ENCODE data around the gene TMEM238. TPM values are rescaled to one million over a fixed set of nuclear protein-coding genes. Genes with fewer than 3 reads are reported as not detected.

Gene TMEM238
- total RNA-seq, 1 experiment from 2014 or later: 3.5 TPM

- Histone ChIP-seq H3K27me3 (peaks cover 56% of the 10 kb centered on the region), H3K9me3 (no peaks in the 10 kb centered on the region), H3K36me3 (no peaks in the 10 kb centered on the region; the same call in 1 of the 2 replicates), H3K4me3 (peak overlapping the region; percentile 36)
- no peak for DNase-seq
Measured at GRCh38 chr19:55353356-55353802, 30.7 kb downstream of the TMEM238 start.

DNA sequence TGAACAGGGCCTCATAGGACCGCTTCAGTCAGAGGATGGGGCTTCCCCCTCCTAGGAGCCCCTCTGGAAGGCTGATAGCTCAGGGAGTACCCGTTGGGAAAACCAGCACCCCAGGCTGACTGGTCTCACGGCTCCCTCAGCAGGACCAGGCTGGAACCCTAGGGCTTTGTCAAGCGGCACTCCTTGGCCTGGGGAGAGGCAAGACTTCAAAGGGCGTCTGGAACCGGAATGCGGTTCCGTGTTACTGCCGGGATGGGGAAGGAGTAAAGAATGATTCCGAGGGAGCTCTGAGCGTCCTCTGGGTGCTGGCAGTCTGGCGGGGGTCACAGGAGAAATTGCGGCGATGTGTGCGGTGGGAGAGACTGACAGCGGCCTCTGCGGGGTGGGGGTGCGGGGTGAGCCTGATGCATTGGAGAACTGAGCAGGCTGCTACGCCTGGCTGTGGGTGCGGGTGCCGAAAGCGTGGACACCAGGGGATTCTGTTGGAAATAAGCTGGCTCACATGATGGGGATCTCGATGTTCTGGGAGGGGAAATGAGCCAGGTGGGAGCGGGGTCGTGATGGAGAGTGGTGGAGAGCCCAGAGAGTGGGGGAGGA lies 31.4 kb downstream of the TMEM238 start:
- Histone ChIP-seq H3K36me3 (no peaks in the 10 kb centered on the region; the same call in 1 of the 2 replicates), H3K4me3 (no peak overlapping the region), H3K27me3 (peaks cover 55% of the 10 kb centered on the region), H3K9me3 (no peaks in the 10 kb centered on the region)
- no peak for DNase-seq

DNA sequence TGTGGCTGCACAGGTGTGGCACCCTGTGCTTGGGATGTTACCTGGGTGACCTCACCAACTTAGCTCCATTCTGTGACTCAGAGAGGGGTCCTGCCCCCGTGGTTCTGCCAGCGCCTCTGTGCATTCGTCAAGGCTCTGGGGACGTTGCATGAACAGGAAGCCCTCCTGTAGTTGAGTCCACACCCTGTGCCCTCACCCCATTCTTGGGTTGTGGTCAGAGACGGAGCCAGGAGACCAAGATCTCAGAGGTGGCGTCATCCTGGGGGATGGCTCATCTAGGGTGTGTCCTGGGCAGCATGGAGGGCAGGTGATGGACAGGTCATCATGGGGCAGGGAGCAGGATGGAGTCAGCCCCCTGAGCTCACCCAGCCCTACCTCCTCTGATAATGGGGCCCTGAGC lies 32.1 kb downstream of the TMEM238 start:
- no peaks in the 10 kb centered on the region for H3K9me3 ChIP-seq
- DNase-seq: no peak
- peaks cover 49% of the 10 kb centered on the region for H3K27me3 ChIP-seq
- H3K4me3 ChIP-seq: no peak overlapping the region
- H3K36me3 ChIP-seq: no peaks in the 10 kb centered on the region; the same call in 1 of the 2 replicates

DNA sequence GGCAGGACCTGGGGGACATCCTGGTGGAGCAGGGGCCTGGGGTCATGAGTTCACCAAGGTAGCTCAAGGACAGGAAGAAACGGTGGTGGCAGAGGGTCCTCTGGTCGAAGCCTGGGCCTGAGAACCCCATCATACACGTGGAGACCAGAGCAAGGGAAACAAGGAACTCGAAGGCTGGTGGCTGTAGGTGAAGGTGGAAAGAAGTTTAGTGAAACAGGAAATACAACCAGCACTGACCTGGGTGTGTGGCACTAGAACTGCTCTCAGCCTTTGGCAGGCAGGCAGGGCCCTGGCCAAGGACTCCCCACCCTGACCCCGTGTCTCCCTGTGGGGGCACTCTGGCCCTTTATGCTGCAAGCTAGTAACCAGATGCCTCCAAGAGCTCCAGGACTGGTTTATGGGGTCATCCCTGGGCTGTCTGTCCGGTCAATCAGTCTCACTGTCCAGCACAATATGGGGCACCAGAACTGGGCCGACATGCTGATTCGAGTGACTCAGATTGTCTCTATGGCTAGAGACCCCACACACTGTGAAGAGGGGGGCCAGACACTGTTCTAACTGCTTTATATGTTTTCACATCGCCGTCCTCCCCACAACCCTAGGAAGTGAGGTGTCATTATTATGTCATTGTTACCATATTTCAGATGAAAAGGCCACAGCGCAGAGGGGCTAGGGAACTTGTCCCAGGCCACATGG lies 33.3 kb downstream of the TMEM238 start:
- no peaks in the 10 kb centered on the region for H3K9me3 ChIP-seq
- DNase-seq: no peak
- H3K4me3 ChIP-seq: no peak overlapping the region
- H3K27me3 ChIP-seq: peaks cover 38% of the 10 kb centered on the region
- peaks cover 4% of the 10 kb centered on the region; the same call in 1 of the 2 replicates for H3K36me3 ChIP-seq

DNA sequence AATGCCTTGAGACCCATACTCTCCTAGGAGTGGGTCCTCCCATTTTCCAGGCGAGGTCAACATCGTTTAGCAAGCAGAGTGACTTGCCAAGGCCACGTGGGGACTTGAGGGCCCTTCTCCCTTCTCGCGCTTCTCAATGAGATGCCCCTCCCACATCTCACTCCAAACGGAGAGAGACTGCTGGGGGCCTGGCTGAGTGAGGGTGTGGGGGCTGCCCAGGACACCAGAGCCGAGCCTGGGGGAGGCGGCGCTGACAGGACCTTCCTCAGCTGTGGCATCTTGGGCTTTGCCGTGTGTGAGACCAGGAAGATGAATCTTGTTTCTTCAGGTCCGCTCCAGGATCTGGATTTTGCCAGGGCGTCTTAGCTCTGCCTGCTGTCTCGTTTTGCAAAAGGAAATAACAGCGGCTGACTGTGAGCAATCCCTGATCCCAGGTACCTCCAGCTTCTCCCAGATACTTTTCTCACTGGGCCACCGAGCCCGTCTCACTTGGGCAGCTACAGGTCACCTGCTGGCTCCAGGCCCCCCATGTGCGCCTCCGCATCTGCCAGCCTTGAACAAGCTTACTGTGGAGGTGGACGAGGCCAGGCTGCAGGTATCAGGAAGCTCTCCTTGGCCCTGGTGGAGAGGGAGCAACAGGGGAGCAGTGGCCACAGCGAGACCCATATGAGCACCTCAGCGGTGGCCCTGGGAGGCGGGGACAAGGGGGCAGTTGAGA lies 35.6 kb downstream of the TMEM238 start:
- no peak overlapping the region for H3K4me3 ChIP-seq
- peaks cover 19% of the 10 kb centered on the region for H3K27me3 ChIP-seq
- DNase-seq: no peak
- H3K36me3 ChIP-seq: peaks cover 4% of the 10 kb centered on the region; the same call in 1 of the 2 replicates
- H3K9me3 ChIP-seq: no peaks in the 10 kb centered on the region

DNA sequence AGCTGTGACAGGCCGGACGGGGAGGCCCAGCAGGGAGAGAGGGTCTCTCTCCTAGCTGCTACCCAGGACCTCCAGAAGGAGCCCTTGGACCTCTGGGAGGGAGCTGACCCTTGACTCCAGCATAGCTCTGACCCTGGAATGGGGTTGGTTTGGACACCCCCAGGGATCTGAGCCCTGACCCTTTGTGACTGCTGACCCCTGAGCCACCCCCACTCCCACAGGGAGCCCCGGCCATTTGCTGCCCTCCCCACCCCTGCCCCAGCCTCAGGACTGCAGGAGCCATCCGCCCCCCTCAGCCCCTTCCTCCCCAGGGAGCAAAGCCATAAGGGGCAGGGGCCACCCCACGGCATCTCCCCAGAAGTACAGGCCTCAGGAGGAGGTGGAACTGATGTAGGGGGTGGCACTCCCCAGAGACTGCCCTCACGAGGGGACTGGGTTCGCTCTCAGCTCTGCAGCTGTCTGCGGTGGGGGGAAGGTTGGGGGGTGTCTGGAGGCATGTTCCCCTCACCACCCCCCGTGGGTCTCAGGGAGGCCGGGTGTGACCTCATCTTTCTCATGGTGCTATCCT lies 36.6 kb downstream of the TMEM238 start:
- peaks cover 9% of the 10 kb centered on the region for H3K27me3 ChIP-seq
- H3K4me3 ChIP-seq: no peak overlapping the region
- DNase-seq: no peak
- H3K9me3 ChIP-seq: no peaks in the 10 kb centered on the region
- peaks cover 6% of the 10 kb centered on the region; the same call in 1 of the 2 replicates for H3K36me3 ChIP-seq

DNA sequence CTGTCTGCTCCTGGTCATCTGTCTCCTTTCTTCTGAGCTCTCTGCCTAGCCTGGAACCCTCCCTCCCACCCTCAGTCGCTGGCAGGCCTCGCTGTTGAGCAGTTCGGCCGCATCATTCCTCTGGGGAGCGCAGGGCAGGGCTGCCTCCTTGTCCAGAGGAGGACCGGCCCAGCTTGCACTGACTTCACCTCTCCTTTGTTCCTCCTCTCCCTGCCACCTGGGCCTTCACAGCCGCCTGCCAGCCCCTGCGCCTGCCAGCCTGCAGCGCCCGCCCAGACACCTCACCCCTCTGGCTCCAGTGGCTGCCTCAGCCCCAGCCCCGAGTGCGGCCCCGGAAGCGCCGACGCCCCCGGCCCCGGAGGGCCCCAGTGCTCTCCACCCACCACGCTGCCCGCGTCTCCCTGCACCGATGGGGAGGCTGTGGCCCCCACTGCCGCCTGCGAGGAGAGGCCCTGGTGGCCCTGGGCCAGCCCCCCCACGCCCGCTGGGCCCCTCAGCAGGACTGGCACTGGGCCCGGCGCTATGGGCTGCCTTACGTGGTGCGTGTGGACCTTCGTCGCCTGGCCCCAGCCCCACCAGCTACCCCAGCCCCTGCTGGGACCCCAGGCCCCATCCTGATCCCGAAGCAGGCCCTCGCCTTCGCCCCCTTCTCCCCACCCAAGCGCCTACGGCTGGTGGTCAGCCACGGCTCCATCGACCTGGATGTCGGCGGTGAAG lies 37.2 kb downstream of the TMEM238 start:
- DNase-seq: no peak
- Histone ChIP-seq H3K9me3 (no peaks in the 10 kb centered on the region), H3K4me3 (no peak overlapping the region), H3K36me3 (peaks cover 13% of the 10 kb centered on the region), H3K27me3 (peaks cover 3% of the 10 kb centered on the region)

GRCh38 chr19:55345818-55346724 lies 38.0 kb downstream of the TMEM238 start:
- peaks cover 13% of the 10 kb centered on the region for H3K36me3 ChIP-seq
- peak; percentile 74 for DNase-seq
- H3K27me3 ChIP-seq: no peaks in the 10 kb centered on the region
- H3K9me3 ChIP-seq: no peaks in the 10 kb centered on the region
- no peak overlapping the region for H3K4me3 ChIP-seq

- H3K27me3 ChIP-seq: no peaks in the 10 kb centered on the region
- no peak for DNase-seq
- no peaks in the 10 kb centered on the region for H3K9me3 ChIP-seq
- peaks cover 13% of the 10 kb centered on the region for H3K36me3 ChIP-seq
- no peak overlapping the region for H3K4me3 ChIP-seq
Measured at GRCh38 chr19:55345101-55345817, 38.8 kb downstream of the TMEM238 start.

GRCh38 chr19:55344444-55344843 lies 39.6 kb downstream of the TMEM238 start:
- Histone ChIP-seq H3K36me3 (peaks cover 13% of the 10 kb centered on the region), H3K27me3 (no peaks in the 10 kb centered on the region), H3K4me3 (no peak overlapping the region), H3K9me3 (no peaks in the 10 kb centered on the region)
- no peak for DNase-seq

DNA sequence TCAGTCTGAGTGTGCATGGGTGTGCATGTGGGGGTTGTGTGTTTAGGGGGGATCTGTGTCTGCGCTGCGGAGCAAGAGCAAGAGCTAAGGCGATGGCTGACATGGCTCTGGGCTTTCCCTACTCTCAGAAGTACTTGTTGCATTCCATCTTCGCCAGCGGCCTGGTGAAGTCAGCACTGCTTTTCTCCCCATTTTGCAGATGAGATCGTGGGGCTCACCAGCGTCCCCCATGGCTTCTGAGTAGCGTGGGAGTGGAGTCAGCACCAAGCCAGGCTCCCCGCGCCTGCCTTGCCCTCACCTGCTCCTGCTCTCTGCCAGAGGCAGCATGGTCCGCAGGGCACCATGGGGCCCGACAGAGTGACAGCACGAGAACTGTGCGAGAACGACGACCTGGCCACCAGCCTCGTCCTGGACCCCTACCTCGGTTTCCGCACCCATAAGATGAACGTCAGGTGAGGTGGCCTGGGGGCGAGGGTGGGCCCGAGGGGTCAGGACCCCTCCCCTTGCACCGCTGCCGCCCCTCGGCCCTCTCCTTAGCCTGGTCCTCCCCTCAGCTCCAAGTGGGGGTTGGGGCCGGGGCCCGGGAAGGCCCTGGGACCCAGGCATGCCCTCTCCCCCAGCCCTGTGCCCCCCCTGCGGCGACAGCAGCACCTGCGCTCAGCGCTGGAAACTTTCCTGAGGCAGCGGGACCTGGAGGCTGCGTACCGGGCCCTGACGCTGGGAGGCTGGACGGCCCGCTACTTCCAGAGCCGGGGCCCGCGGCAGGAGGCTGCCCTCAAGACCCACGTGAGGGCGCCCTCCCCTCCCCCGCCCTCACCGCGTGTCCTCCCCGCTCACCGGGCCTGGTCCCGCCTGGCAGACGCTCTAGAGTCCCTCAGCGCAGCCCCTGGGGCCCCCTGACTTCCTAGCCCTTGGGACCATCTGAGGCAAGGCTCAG lies 42.2 kb downstream of the TMEM238 start:
- Histone ChIP-seq H3K9me3 (no peaks in the 10 kb centered on the region), H3K27me3 (peaks cover 5% of the 10 kb centered on the region; the same call in 1 of the 2 replicates), H3K4me3 (no peak overlapping the region), H3K36me3 (peaks cover 13% of the 10 kb centered on the region)
- no peak for DNase-seq

DNA sequence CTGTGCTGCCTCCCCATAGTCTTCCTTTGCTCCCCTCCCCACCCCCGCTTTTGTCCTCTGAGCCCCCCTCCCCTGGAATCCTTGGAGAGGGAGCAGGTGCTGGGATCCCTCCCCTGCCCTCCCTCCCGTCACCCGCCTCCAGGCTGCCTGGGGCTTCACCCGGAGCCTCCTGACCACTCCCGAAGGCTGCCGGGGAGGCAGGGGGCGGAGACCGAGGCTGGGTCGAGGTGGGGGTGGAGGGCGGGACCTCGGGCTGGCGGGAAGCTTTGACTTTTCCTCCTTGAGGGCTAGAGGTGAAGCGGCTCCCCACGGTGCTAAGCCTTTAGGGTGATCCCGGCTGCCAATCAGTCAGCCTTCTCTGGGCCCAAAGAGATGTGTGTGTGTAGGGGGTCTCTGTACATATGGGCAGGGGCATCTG lies 42.9 kb downstream of the TMEM238 start:
- H3K36me3 ChIP-seq: peaks cover 12% of the 10 kb centered on the region
- peak; percentile 52 for DNase-seq
- peaks cover 12% of the 10 kb centered on the region for H3K27me3 ChIP-seq
- H3K4me3 ChIP-seq: peak overlapping the region; percentile 69; the same call in 1 of the 2 replicates
- no peaks in the 10 kb centered on the region for H3K9me3 ChIP-seq

DNA sequence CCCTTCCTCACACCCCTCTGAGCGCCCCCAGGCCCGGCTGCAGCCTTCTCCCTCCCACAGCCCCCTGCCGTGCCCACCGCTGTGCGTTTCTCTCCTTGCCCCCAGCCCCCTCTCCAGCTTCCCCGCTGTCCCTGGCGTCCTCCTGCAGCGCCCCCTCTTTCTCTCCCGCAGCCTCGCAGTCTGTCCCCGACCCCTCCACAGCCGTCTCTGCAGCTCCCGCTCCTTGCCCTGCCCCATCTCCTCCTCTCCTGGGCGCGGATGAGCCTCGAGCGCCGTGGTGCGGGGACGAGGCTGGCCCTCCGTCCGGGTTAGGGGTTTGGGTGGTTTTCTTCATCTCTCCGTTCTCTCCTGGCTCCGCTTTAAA lies 43.3 kb downstream of the TMEM238 start:
- Histone ChIP-seq H3K36me3 (peaks cover 9% of the 10 kb centered on the region), H3K9me3 (no peaks in the 10 kb centered on the region), H3K27me3 (peaks cover 13% of the 10 kb centered on the region), H3K4me3 (peak overlapping the region; percentile 69)
- no peak for DNase-seq
